ENCODE measurements around the gene MMEL1.

DNA sequence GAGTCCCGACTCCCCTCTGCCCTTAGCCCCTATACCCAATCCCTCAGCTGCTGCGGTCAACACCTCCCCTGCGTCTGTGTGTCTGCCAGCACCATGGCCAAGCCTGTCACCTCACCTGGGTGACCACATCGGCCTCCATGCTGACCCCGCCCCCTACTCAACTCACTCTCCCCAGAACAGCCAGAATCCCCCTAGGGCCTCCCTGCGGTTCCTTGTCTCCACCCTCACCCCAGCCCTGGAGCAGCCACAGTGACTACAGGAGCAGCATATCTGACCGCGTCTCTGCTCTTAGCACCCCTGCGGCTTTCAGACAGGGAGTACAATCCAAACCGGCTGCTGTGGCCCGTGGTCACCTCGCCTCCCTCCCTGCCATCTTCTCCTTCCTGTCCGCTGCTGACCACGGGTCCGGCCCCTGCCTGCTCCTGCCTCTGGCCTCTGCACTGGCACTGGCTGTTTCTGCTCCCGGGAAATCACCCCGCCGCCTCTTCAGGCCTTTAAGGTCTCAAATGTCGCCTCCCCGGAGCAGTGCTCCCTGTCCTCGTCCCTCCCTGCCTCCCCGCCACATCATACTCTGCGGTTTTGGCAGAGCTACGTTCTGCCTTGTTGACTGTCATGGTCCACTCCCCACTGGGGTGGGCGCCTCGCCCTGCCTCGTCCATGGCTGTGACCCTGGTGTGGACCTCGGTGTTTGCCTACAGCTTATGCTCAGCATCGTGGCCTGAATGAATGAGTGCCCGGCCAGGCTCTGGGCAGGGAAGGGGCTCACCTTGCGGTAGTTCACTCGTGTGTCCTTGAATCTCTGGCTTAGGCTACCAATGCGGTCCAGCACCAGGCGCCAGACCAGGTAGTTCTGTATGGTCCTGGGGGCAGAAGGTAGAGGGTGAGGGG is 35.1 kb downstream of the MMEL1 start:
- TF ChIP-seq RAD21 (IDR thresholded peaks at IDR 0.05; ENCODE audit: low read depth) (no peak), EGR1 (IDR thresholded peaks at IDR 0.05) (no peak), CREB1 (IDR thresholded peaks at IDR 0.05; ENCODE audit: low read depth) (no peak)
- TF ChIP-seq, protein P1, sequence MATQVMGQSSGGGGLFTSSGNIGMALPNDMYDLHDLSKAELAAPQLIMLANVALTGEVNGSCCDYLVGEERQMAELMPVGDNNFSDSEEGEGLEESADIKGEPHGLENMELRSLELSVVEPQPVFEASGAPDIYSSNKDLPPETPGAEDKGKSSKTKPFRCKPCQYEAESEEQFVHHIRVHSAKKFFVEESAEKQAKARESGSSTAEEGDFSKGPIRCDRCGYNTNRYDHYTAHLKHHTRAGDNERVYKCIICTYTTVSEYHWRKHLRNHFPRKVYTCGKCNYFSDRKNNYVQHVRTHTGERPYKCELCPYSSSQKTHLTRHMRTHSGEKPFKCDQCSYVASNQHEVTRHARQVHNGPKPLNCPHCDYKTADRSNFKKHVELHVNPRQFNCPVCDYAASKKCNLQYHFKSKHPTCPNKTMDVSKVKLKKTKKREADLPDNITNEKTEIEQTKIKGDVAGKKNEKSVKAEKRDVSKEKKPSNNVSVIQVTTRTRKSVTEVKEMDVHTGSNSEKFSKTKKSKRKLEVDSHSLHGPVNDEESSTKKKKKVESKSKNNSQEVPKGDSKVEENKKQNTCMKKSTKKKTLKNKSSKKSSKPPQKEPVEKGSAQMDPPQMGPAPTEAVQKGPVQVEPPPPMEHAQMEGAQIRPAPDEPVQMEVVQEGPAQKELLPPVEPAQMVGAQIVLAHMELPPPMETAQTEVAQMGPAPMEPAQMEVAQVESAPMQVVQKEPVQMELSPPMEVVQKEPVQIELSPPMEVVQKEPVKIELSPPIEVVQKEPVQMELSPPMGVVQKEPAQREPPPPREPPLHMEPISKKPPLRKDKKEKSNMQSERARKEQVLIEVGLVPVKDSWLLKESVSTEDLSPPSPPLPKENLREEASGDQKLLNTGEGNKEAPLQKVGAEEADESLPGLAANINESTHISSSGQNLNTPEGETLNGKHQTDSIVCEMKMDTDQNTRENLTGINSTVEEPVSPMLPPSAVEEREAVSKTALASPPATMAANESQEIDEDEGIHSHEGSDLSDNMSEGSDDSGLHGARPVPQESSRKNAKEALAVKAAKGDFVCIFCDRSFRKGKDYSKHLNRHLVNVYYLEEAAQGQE (IDR thresholded peaks at IDR 0.05; ENCODE audit: low read depth) = no peak
